ENCODE results near the gene BCHE. TPM values are rescaled to one million over a fixed set of nuclear protein-coding genes. Genes with fewer than 3 reads are reported as not detected.

BCHE gene
- total and polyA plus RNA-seq, 2 experiments from 2014 or later, result 11.1 to 16.2 TPM

DNA sequence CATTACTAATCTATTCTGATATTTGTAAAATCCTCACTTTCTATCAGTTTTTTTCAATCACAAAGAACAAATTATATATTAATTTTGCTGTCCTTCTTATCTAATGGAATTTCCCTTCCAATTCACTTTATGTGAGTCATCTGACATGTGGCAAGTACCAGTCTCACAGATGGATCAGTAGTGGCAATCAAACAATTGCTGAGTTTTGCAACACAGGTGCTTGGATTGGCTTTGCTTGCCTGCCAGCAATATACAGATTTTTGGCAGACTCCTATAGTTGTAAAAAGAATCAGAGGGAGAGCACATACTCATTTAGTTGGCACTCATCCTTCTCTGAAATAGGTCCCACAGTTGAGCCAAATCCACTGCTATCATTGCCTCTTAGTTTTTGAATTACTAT is 83.7 kb downstream of the BCHE start:
- Histone ChIP-seq H3K4me1 (ENCODE audit: low read depth) (peaks cover 27% of the 10 kb centered on the region), H3K9me3 (ENCODE audit: low read depth) (no peaks in the 10 kb centered on the region), H3K27me3 (no peaks in the 10 kb centered on the region), H3K27ac (no peak overlapping the region), H3K36me3 (no peaks in the 10 kb centered on the region), H3K4me3 (no peak overlapping the region)
- TF ChIP-seq, protein P1, sequence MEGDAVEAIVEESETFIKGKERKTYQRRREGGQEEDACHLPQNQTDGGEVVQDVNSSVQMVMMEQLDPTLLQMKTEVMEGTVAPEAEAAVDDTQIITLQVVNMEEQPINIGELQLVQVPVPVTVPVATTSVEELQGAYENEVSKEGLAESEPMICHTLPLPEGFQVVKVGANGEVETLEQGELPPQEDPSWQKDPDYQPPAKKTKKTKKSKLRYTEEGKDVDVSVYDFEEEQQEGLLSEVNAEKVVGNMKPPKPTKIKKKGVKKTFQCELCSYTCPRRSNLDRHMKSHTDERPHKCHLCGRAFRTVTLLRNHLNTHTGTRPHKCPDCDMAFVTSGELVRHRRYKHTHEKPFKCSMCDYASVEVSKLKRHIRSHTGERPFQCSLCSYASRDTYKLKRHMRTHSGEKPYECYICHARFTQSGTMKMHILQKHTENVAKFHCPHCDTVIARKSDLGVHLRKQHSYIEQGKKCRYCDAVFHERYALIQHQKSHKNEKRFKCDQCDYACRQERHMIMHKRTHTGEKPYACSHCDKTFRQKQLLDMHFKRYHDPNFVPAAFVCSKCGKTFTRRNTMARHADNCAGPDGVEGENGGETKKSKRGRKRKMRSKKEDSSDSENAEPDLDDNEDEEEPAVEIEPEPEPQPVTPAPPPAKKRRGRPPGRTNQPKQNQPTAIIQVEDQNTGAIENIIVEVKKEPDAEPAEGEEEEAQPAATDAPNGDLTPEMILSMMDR (IDR thresholded peaks at IDR 0.05; ENCODE audit: low read depth, low read length), result no peak
- peak in 1 of 2 donors; percentile 3 for DNase-seq (ENCODE audit: low read depth in 1 of 2, low spot score in 1 of 2)

DNA sequence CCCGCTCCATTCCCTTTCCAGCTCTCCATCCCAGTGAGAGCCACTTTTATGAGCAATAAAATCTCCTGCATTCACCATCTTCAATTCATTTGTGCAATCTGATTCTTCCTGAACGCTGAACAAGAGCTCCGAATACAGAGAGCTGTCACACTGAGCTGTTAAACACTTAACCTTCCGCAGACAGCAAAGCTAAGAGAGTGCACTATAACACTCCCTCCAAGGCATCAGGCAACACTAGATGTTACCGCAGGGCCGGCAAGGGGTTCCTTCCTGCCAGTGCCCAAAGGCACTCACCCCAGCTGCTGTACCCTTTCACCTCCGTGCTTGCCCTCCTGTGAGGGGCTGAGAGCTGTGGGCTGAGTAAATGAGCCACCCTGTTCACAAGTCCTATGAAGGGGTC is 85.6 kb downstream of the BCHE start:
- TF ChIP-seq, protein P1 (IDR thresholded peaks at IDR 0.05; ENCODE audit: low read depth, low read length), result no peak
- Histone ChIP-seq H3K27ac (peak overlapping the region; percentile 34), H3K9me3 (ENCODE audit: low read depth) (no peaks in the 10 kb centered on the region), H3K4me3 (no peak overlapping the region), H3K4me1 (ENCODE audit: low read depth) (peaks cover 27% of the 10 kb centered on the region), H3K27me3 (no peaks in the 10 kb centered on the region), H3K36me3 (no peaks in the 10 kb centered on the region)
- DNase-seq (ENCODE audit: low read depth in 1 of 2, low spot score in 1 of 2), result peak in 1 of 2 donors; percentile 64

DNA sequence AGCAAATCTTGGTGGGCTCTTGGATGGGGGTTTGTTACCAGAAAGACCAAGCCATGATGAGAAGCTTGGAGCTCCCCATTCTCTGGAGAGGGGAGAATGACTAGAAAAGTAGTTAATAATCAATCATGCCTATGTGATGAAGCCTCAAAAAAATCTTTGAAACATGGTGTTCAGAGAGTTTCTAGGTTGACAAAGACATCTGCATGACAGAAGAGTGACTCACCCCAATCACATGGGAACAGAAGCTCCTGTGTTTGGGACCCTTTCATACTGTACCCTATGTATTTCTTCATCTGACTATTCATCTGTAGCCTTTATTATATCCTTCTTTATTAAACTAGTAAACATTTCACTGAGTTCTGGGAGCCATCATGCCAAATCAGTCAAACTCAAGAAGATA is 87.4 kb downstream of the BCHE start:
- no peak overlapping the region for H3K27ac ChIP-seq
- H3K36me3 ChIP-seq, result no peaks in the 10 kb centered on the region
- no peaks in the 10 kb centered on the region for H3K27me3 ChIP-seq
- no peak for DNase-seq (ENCODE audit: low read depth in 1 of 2, low spot score in 1 of 2)
- H3K9me3 ChIP-seq (ENCODE audit: low read depth), result no peaks in the 10 kb centered on the region
- H3K4me1 ChIP-seq (ENCODE audit: low read depth), result peaks cover 27% of the 10 kb centered on the region
- TF ChIP-seq, protein P1 (IDR thresholded peaks at IDR 0.05; ENCODE audit: low read depth, low read length), result no peak
- H3K4me3 ChIP-seq, result no peak overlapping the region

DNA sequence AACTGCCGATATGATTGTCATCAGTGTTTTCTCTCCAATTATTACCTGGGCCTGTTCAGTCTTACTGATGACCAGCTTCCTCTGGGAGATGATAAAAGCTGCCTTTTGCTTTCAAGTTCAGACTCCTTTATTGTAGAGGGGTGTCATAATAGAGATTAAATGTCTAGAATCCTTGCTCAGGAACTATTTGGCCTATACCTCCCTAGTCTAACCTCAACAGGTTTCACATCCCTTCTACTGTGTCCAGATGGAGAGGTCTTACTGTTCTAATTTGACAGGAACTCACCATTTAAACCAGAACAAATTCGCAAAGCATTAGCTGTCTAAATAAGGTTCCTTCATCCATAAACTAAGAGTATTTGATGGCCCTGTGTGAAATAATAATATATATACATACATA is 88.0 kb downstream of the BCHE start:
- no peaks in the 10 kb centered on the region for H3K36me3 ChIP-seq
- no peaks in the 10 kb centered on the region for H3K27me3 ChIP-seq
- no peaks in the 10 kb centered on the region for H3K9me3 ChIP-seq (ENCODE audit: low read depth)
- no peak overlapping the region for H3K4me3 ChIP-seq
- DNase-seq (ENCODE audit: low read depth in 1 of 2, low spot score in 1 of 2), result no peak
- peaks cover 27% of the 10 kb centered on the region for H3K4me1 ChIP-seq (ENCODE audit: low read depth)
- TF ChIP-seq, protein P1 (IDR thresholded peaks at IDR 0.05; ENCODE audit: low read depth, low read length), result no peak
- H3K27ac ChIP-seq, result no peak overlapping the region

DNA sequence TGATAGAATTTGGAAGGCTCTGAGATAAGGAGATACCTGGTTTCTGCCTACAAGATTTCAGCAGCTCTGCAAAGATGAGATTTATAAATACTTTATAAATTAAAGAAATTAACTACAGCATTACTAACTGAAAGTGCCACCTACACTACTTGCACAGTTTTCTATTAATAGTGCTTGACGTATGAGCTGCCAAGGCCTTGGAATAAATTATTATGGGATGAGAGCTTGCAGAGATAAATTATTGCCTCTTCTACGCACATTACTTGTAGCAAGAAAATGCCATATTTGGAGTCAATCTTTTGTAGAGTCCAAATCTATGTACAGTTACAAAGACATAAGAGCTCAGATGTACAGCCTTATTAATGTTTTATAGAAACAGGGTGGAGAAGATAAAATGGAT is 89.1 kb downstream of the BCHE start:
- no peak for DNase-seq (ENCODE audit: low read depth in 1 of 2, low spot score in 1 of 2)
- TF ChIP-seq, protein P1 (IDR thresholded peaks at IDR 0.05; ENCODE audit: low read depth, low read length), result no peak
- no peak overlapping the region for H3K4me3 ChIP-seq
- H3K27me3 ChIP-seq, result no peaks in the 10 kb centered on the region
- H3K27ac ChIP-seq, result no peak overlapping the region
- H3K9me3 ChIP-seq (ENCODE audit: low read depth), result no peaks in the 10 kb centered on the region
- H3K4me1 ChIP-seq (ENCODE audit: low read depth), result peaks cover 20% of the 10 kb centered on the region
- H3K36me3 ChIP-seq, result no peaks in the 10 kb centered on the region

DNA sequence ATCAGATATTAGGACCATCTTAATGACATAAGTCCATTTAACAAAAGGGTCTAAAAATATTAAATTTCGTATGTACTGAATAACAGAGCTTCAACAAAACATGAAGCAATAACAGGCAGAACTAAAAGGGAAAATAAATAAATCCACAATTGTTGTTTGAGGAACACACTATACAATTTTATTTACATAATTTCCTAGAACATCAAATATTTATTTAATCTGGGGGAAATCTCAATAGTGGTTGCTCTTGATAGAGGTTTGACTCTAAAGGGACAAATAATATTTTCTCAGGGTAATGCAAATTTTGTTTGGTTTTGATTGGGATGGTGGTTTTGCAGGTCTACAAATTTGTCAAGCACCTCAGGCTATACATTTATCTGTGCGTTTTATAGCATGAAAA is 90.3 kb downstream of the BCHE start:
- TF ChIP-seq, protein P1 (IDR thresholded peaks at IDR 0.05; ENCODE audit: low read depth, low read length), result no peak
- H3K9me3 ChIP-seq (ENCODE audit: low read depth), result no peaks in the 10 kb centered on the region
- H3K4me3 ChIP-seq, result no peak overlapping the region
- DNase-seq (ENCODE audit: low read depth in 1 of 2, low spot score in 1 of 2), result no peak
- peaks cover 11% of the 10 kb centered on the region for H3K4me1 ChIP-seq (ENCODE audit: low read depth)
- H3K36me3 ChIP-seq, result no peaks in the 10 kb centered on the region
- H3K27ac ChIP-seq, result no peak overlapping the region
- H3K27me3 ChIP-seq, result no peaks in the 10 kb centered on the region
